ENCODE measurements around the gene SLC20A1. TPM values are rescaled to one million over a fixed set of nuclear protein-coding genes. Genes with fewer than 3 reads are reported as not detected.

SLC20A1 gene
- total RNA-seq, 6 experiments from 2014 or later: 147 to 225 (median 195) TPM

- H3K4me3 Mint-ChIP-seq: peak overlapping the region; percentile 58
- no peaks in the 10 kb centered on the region for H3K9me3 Mint-ChIP-seq
- no peak for TF ChIP-seq CTCF (IDR thresholded peaks at IDR 0.05)
- no peaks in the 10 kb centered on the region; the same call in 1 of the 2 replicates for H3K27me3 Mint-ChIP-seq (ENCODE audit: insufficient read depth)
- no peak for DNase-seq
- H3K4me1 Mint-ChIP-seq (ENCODE audit: low read depth): peaks cover 48% of the 10 kb centered on the region
- no peaks in the 10 kb centered on the region for H3K36me3 Mint-ChIP-seq (ENCODE audit: low read depth)
- H3K27ac Mint-ChIP-seq: peak overlapping the region; percentile 98
Observed at GRCh38 chr2:112691881-112692281, 46.1 kb downstream of the SLC20A1 start.

GRCh38 chr2:112692495-112692911 lies 46.8 kb downstream of the SLC20A1 start:
- Mint-ChIP-seq H3K4me1 (ENCODE audit: low read depth) (peaks cover 48% of the 10 kb centered on the region), H3K36me3 (ENCODE audit: low read depth) (no peaks in the 10 kb centered on the region), H3K27ac (peak overlapping the region; percentile 98), H3K9me3 (no peaks in the 10 kb centered on the region), H3K27me3 (ENCODE audit: insufficient read depth) (no peaks in the 10 kb centered on the region; the same call in 1 of the 2 replicates), H3K4me3 (peak overlapping the region; percentile 60)
- peak; percentile 96 for DNase-seq
- TF ChIP-seq CTCF (IDR thresholded peaks at IDR 0.05): no peak

- no peaks in the 10 kb centered on the region for H3K9me3 Mint-ChIP-seq
- H3K36me3 Mint-ChIP-seq (ENCODE audit: low read depth): no peaks in the 10 kb centered on the region
- H3K4me1 Mint-ChIP-seq (ENCODE audit: low read depth): peaks cover 44% of the 10 kb centered on the region
- H3K27me3 Mint-ChIP-seq (ENCODE audit: insufficient read depth): no peaks in the 10 kb centered on the region; the same call in 1 of the 2 replicates
- no peak for TF ChIP-seq CTCF (IDR thresholded peaks at IDR 0.05)
- no peak for DNase-seq
- peak overlapping the region; percentile 98 for H3K27ac Mint-ChIP-seq
- peak overlapping the region; percentile 60 for H3K4me3 Mint-ChIP-seq
Observed at GRCh38 chr2:112692918-112693317, 47.2 kb downstream of the SLC20A1 start.

GRCh38 chr2:112693596-112693995 lies 47.9 kb downstream of the SLC20A1 start:
- peaks cover 37% of the 10 kb centered on the region for H3K4me1 Mint-ChIP-seq (ENCODE audit: low read depth)
- no peaks in the 10 kb centered on the region for H3K36me3 Mint-ChIP-seq (ENCODE audit: low read depth)
- H3K27ac Mint-ChIP-seq: peak overlapping the region; percentile 98
- no peaks in the 10 kb centered on the region for H3K9me3 Mint-ChIP-seq
- H3K4me3 Mint-ChIP-seq: no peak overlapping the region
- TF ChIP-seq CTCF (IDR thresholded peaks at IDR 0.05): no peak
- no peak for DNase-seq
- no peaks in the 10 kb centered on the region; the same call in 1 of the 2 replicates for H3K27me3 Mint-ChIP-seq (ENCODE audit: insufficient read depth)

GRCh38 chr2:112694182-112694581 lies 48.4 kb downstream of the SLC20A1 start:
- peaks cover 31% of the 10 kb centered on the region for H3K4me1 Mint-ChIP-seq (ENCODE audit: low read depth)
- no peaks in the 10 kb centered on the region for H3K9me3 Mint-ChIP-seq
- no peak for TF ChIP-seq CTCF (IDR thresholded peaks at IDR 0.05)
- no peak overlapping the region for H3K27ac Mint-ChIP-seq
- no peak for DNase-seq
- no peaks in the 10 kb centered on the region for H3K36me3 Mint-ChIP-seq (ENCODE audit: low read depth)
- no peak overlapping the region for H3K4me3 Mint-ChIP-seq
- no peaks in the 10 kb centered on the region; the same call in 1 of the 2 replicates for H3K27me3 Mint-ChIP-seq (ENCODE audit: insufficient read depth)

Measured in HFFc6 (cell line).